ENCODE results near the gene PPP5C. TPM values are rescaled to one million over a fixed set of nuclear protein-coding genes. Genes with fewer than 3 reads are reported as not detected.
A peak's percentile ranks its signal among the peaks of the same experiment; 100 is the strongest.
"Not testable (repeated sequence)": the region's sequence is repeated elsewhere in the genome, so short reads cannot be mapped to it uniquely, and the experiment has no call there.

PPP5C gene
- total RNA-seq, 1 donor from 2014 or later, result 91.3 TPM

- DNase-seq (ENCODE audit: low spot score), result no peak
Measured at GRCh38 chr19:46409191-46409590, 62.3 kb downstream of the PPP5C start.

- DNase-seq (ENCODE audit: low spot score), result no peak
Measured at GRCh38 chr19:46410205-46411087, 63.6 kb downstream of the PPP5C start.

- DNase-seq (ENCODE audit: low spot score), result no peak
Measured at GRCh38 chr19:46411088-46411924, 64.4 kb downstream of the PPP5C start.

GRCh38 chr19:46411925-46412649 lies 65.2 kb downstream of the PPP5C start:
- no peak for DNase-seq (ENCODE audit: low spot score)

GRCh38 chr19:46412650-46413261 lies 65.9 kb downstream of the PPP5C start:
- no peak for DNase-seq (ENCODE audit: low spot score)

GRCh38 chr19:46413262-46414031 lies 66.6 kb downstream of the PPP5C start, which contains the start of gene CCDC8:
TSS of gene CCDC8 (minus strand) at chr19:46413564. CDS start at chr19:46412810, 754 bp downstream.
- DNase-seq (ENCODE audit: low spot score), result peak; percentile 86

- DNase-seq (ENCODE audit: low spot score), result not testable (repeated sequence)
Measured at GRCh38 chr19:46414899-46415298, 68.0 kb downstream of the PPP5C start.

GRCh38 chr19:46415804-46416709 lies 69.2 kb downstream of the PPP5C start:
- DNase-seq (ENCODE audit: low spot score), result peak; percentile 81

- DNase-seq (ENCODE audit: low spot score), result no peak
Measured at GRCh38 chr19:46420056-46420455, 73.2 kb downstream of the PPP5C start.

GRCh38 chr19:46422344-46422743 lies 75.5 kb downstream of the PPP5C start:
- no peak for DNase-seq (ENCODE audit: low spot score)

- no peak for DNase-seq (ENCODE audit: low spot score)
Measured at GRCh38 chr19:46423188-46423587, 76.3 kb downstream of the PPP5C start.

- no peak for DNase-seq (ENCODE audit: low spot score)
Measured at GRCh38 chr19:46426035-46426505, 79.2 kb downstream of the PPP5C start.

GRCh38 chr19:46426506-46427162 lies 79.7 kb downstream of the PPP5C start:
- DNase-seq (ENCODE audit: low spot score), result no peak

- no peak for DNase-seq (ENCODE audit: low spot score)
Measured at GRCh38 chr19:46427518-46428045, 80.7 kb downstream of the PPP5C start.

- DNase-seq (ENCODE audit: low spot score), result peak; percentile 63
Measured at GRCh38 chr19:46428239-46429135, 81.6 kb downstream of the PPP5C start, which contains the start of gene PNMA8C. TSS of gene PNMA8C (minus strand) at chr19:46428936. CDS start at chr19:46428359, 577 bp downstream.

GRCh38 chr19:46429999-46430398 lies 83.1 kb downstream of the PPP5C start:
- DNase-seq (ENCODE audit: low spot score), result no peak

- DNase-seq (ENCODE audit: low spot score), result no peak
Measured at GRCh38 chr19:46431824-46432223, 84.9 kb downstream of the PPP5C start.
